Lung (tissue), 12 donors: ENCODE data around the gene TULP4. TPM values are rescaled to one million over a fixed set of nuclear protein-coding genes. Genes with fewer than 3 reads are reported as not detected.

Experiments used
- ATAC-seq: fragments of 200-7000 bp; cut with Tn5 transposase; one replicate; pipeline ENCODE4 v1.9.1; 2020; ENCODE audit warnings: moderate number of reproducible peaks; ENCODE audit not compliant: insufficient read depth, low FRiP score
- DNase-seq, 3 donors: peaks; one replicate each; pipeline ENCODE4 v3.0.0-alpha.2; 2013 to 2017
- H3K27ac ChIP-seq, 2 donors: one replicate each; pipeline ENCODE4 v1.5.1; 2013; ENCODE audit warnings: mild to moderate bottlenecking in 2 of 2, moderate library complexity in 2 of 2, control low read depth in 1 of 2, inconsistent platforms in 1 of 2, low read depth in 1 of 2, low read length in 1 of 2
- H3K27me3 ChIP-seq, 3 donors: one replicate each; pipeline ENCODE4 v1.5.1; 2013; ENCODE audit warnings: low read length in 2 of 3; ENCODE audit not compliant: control insufficient read depth in 3 of 3, insufficient read depth in 3 of 3
- H3K36me3 ChIP-seq, 4 donors: one replicate each; pipeline ENCODE4 v1.5.1; 2013; ENCODE audit warnings: low read length in 4 of 4, mild to moderate bottlenecking in 1 of 4, moderate library complexity in 1 of 4; ENCODE audit not compliant: control insufficient read depth in 4 of 4, insufficient read depth in 4 of 4
- H3K4me1 ChIP-seq, 5 donors: one replicate each; pipeline ENCODE4 v1.5.1; 2013; ENCODE audit warnings: low read length in 5 of 5, mild to moderate bottlenecking in 2 of 5, moderate library complexity in 1 of 5; ENCODE audit not compliant: control insufficient read depth in 5 of 5, insufficient read depth in 5 of 5
- H3K4me3 ChIP-seq: one replicate; pipeline ENCODE4 v1.5.1; 2013; ENCODE audit warnings: mild to moderate bottlenecking, control low read depth, moderate library complexity
- H3K9ac ChIP-seq, 2 donors: one replicate each; pipeline ENCODE4 v1.5.1; 2013; ENCODE audit warnings: low read length in 2 of 2, control low read depth in 1 of 2; ENCODE audit not compliant: insufficient read depth in 1 of 2
- H3K9me3 ChIP-seq, 4 donors: one replicate each; pipeline ENCODE4 v1.5.1; 2013; ENCODE audit warnings: low read length in 3 of 4, mild to moderate bottlenecking in 1 of 4, moderate library complexity in 1 of 4; ENCODE audit not compliant: control insufficient read depth in 4 of 4, insufficient read depth in 3 of 4
- CTCF ChIP-seq: IDR thresholded peaks from 2 replicates; pipeline ENCODE4 v1.5.1; 2012; ENCODE audit warnings: mild to moderate bottlenecking; ENCODE audit errors: control extremely low read depth, extremely low read depth
- WGBS, 2 donors: extraction: QIAGEN DNeasy Blood & Tissue Kit; methylation state at CpG; one replicate each; pipeline ENCODE4 v1.1.7; 2013; 5-methylcytosine and 5-hydroxymethylcytosine counted together
- polyA plus RNA-seq, 2 donors: library from polyadenylated mRNA; stranded (reverse); fragments of 200-250 nt; gene quantifications; one replicate each; pipeline ENCODE4 v1.2.1, GENCODE V29; 2013
- total RNA-seq, 2 donors: library from RNA; depleted of rRNA in 1 of 2; stranded (reverse); fragments of >200 nt in 1 of 2; gene quantifications; one replicate each; pipeline ENCODE4 v1.2.1, GENCODE V29; 2014 to 2021
- donor health status: control.
- donor health status: control.
- donor health status: Bipolar disorder and iron deficiency.
- donor health status: healthy.
- donor health status: DM: yes; HTN: yes; CAD: no.

The TULP4 gene
- total and polyA plus RNA-seq, 4 donors: 4.5 to 147 (median 39.2) TPM

- TF ChIP-seq CTCF: no peak
- peaks cover 0 to 7% (median 4%) of the 10 kb centered on the region in 4 donors for H3K36me3 ChIP-seq
- ATAC-seq (no peak), DNase-seq (no peak)
- no peak overlapping the region for H3K9ac ChIP-seq
- WGBS, 2 donors: 97% methylated on average over 2 of the region's 2 CpGs
- H3K9me3 ChIP-seq: no peaks in the 10 kb centered on the region
- no peak overlapping the region for H3K27ac ChIP-seq
- no peaks in the 10 kb centered on the region for H3K27me3 ChIP-seq
- H3K4me1 ChIP-seq: peaks cover 0 to 12% (median 0%) of the 10 kb centered on the region in 5 donors
- no peak overlapping the region for H3K4me3 ChIP-seq
These were observed 107.2 kb downstream of the TULP4 start for GRCh38 chr6:158419339-158419909.

- H3K27me3 ChIP-seq: no peaks in the 10 kb centered on the region
- no peaks in the 10 kb centered on the region for H3K9me3 ChIP-seq
- peaks cover 0 to 7% (median 3%) of the 10 kb centered on the region in 4 donors for H3K36me3 ChIP-seq
- TF ChIP-seq CTCF: no peak
- no peak overlapping the region for H3K9ac ChIP-seq
- peaks cover 0 to 5% (median 0%) of the 10 kb centered on the region in 5 donors for H3K4me1 ChIP-seq
- 91 to 94% methylated on average over 4 of the region's 4 CpGs for WGBS, 2 donors
- no peak overlapping the region for H3K4me3 ChIP-seq
- H3K27ac ChIP-seq: no peak overlapping the region
- ATAC-seq (no peak), DNase-seq (no peak)
These were observed 109.1 kb downstream of the TULP4 start for GRCh38 chr6:158421381-158421780.

GRCh38 chr6:158422629-158423238, 110.5 kb downstream of the TULP4 start:
- Histone ChIP-seq H3K9me3 (no peaks in the 10 kb centered on the region), H3K9ac (no peak overlapping the region), H3K4me3 (no peak overlapping the region), H3K27ac (no peak overlapping the region), H3K4me1 (no peaks in the 10 kb centered on the region), H3K36me3 (no peaks in the 10 kb centered on the region), H3K27me3 (no peaks in the 10 kb centered on the region)
- no peak for TF ChIP-seq CTCF
- ATAC-seq: no peak
- no peak for DNase-seq
- 90 to 95% methylated on average over 15 of the region's 15 CpGs for WGBS, 2 donors
